A549 treated with AZD2906 at 1 μM for 4 hours (cell line): Measurements from ENCODE around the gene CAB39. TPM values are rescaled to one million over a fixed set of nuclear protein-coding genes. Genes with fewer than 3 reads are reported as not detected.

Experiments
- total RNA-seq: library from RNA; stranded (reverse); fragments of 200-300 nt; extraction: Qiagen RNA extraction; gene quantifications from 5 replicates; pipeline ENCODE4 v1.2.3, GENCODE V29; 2022

The CAB39 gene
- 44.9 to 58.5 TPM (median 54.8 TPM) in 5 replicates for total RNA-seq

DNA sequence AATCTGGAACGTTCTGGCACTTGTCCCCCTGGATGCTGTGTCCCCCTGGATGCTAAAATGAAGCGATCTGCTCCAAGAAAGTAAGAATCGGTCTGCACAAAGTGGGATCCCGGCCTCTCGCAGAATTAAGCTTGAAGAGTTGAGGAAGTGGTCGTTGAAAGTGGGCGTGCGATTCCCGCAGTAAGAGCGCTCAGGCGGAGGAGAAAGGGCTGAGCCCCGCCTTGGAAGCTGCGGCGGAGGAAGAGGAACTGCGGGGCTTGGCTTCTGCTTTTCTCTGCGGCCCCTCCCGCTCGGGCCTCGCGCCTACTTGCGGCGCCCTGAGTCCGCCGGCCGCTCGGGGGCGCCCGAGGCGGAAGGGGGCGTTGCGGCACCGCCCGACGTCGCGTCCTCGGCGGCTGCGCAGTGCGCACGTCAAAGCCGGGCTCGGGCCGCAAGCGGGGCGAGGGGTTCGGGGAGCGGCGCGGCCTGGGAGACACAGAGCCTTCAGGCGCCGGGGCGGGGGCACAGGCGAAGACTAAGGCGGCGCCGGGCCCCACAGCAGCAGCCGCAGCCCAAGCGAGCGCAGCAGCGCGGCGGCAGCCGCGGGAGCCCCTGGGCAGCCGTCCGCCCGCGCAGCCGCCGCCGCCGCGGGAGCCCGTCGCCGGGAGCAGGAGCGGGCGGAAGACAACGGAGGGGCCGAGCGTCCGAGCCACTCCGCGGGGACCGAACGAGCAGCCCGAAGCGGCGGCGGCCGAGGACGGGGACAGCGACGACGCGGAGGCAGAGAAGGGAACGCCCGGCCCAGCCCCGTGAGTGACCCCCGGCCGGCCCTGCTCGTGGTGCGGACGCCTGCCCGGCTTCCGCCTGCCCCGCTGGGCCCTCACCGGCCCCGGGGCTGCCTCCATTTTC, at the start of gene CAB39:
CAB39 (plus strand) TSS at position 400 of the 888 bp plus-strand sequence. CDS start 47,160 bp downstream, outside the sequence.

DNA sequence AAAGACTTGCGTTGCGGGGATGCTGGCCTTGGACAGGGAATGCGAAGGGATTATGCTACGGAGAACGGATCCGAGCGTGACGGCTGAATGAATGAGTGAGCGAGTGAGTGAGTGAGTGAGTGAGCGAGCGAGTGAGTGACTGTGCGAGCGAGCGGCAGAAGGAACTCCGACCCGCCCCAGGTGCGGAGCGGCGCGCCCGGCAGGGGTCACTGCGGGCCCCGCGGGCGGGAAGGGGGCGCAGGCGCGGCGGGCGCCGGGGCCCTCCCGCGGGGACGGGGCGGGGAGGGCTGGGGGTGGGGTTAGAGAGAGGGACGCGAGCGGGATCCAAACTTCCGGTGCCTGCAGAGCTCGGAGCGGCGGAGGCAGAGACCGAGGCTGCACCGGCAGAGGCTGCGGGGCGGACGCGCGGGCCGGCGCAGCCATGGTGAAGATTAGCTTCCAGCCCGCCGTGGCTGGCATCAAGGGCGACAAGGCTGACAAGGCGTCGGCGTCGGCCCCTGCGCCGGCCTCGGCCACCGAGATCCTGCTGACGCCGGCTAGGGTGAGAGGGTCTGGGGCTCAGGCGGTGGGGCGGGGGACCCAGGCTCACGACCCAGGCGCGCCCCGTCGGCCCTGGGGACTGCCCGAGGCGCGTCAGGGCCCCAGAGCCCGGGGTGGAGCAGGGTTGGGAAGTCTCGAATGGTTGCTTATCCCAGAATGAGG, 152.1 kb downstream of the CAB39 start, which contains the start of gene ITM2C:
ITM2C (plus strand) TSS at position 338 of the 702 bp plus-strand sequence; CDS start at position 422, 84 bp downstream.

Other genes starting within 250 kb of the CAB39 start
- gene ITM2C, start 152.1 kb downstream of the CAB39 start, total RNA-seq: 68.6 to 82.8 TPM (median 79.4 TPM) in 5 replicates
- not detected in 5 replicates for gene GPR55, start 212.4 kb downstream of the CAB39 start, total RNA-seq